GM12891 (cell line): ENCODE data around the gene HSF2BP.
"Not testable (repeated sequence)": the region's sequence is repeated elsewhere in the genome, so short reads cannot be mapped to it uniquely, and the experiment has no call there.

Source experiments
- POLR2A ChIP-seq: IDR thresholded peaks from 2 replicates; pipeline ENCODE4 v1.6.1; 2011; ENCODE audit warnings: low read depth, low read length, control low read depth
- POLR2AphosphoS5 ChIP-seq: IDR thresholded peaks from 2 replicates; pipeline ENCODE4 v1.6.1; 2011; ENCODE audit warnings: low read depth, low read length, control low read depth
- POU2F2 ChIP-seq: IDR thresholded peaks from 2 replicates; pipeline ENCODE4 v1.6.1; 2011; ENCODE audit warnings: low read depth, mild to moderate bottlenecking, control low read depth, low read length, moderate library complexity
- SPI1 ChIP-seq: IDR thresholded peaks from 2 replicates; pipeline ENCODE4 v1.6.1; 2011; ENCODE audit warnings: low read depth, low read length, control low read depth

GRCh38 chr21:43516860-43517627 is 142.2 kb downstream of the HSF2BP start:
- TF ChIP-seq POLR2AphosphoS5, POLR2A, SPI1, POU2F2: not testable (repeated sequence)
